Right lung (tissue), 5 donors: ENCODE measurements around the gene CGNL1. TPM values are rescaled to one million over a fixed set of nuclear protein-coding genes. Genes with fewer than 3 reads are reported as not detected.

Experiments
- DNase-seq, 2 donors: peaks; one replicate each; pipeline ENCODE4 v3.0.0-alpha.2; 2013
- polyA plus RNA-seq, 5 donors: library from polyadenylated mRNA; unstranded; fragments of 120-200 nt; gene quantifications; one replicate each; pipeline versions ENCODE4 v1.2.1 to v1.2.3, GENCODE V29; 2013; ENCODE audit warnings: inconsistent platforms in 1 of 5, low replicate concordance in 1 of 5; ENCODE audit not compliant: insufficient read length in 5 of 5, insufficient read depth in 1 of 5

CGNL1 gene
- polyA plus RNA-seq, 5 donors, result 20.9 to 39.8 (median 28.7) TPM

DNA sequence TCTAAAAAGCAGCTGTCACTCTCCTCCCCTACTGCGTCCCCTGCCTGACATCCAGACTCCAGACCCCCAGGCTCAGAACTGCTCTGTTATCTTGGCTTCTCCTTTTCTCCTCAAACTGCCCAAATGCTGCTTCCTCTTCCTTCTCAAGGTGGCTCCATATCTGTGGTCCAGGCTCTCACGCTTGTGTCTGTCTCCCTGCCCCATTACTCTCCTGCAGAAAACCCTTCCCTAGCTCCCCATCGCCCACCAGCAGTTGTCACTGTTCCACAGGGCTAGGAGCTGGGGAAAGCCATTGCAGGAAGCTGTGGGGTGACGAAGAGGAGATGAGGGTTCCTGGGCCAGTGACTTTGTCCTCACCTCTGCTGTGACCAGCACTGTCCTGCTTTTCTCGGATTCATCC lies 30.7 kb upstream of the CGNL1 start:
- no peak for DNase-seq

DNA sequence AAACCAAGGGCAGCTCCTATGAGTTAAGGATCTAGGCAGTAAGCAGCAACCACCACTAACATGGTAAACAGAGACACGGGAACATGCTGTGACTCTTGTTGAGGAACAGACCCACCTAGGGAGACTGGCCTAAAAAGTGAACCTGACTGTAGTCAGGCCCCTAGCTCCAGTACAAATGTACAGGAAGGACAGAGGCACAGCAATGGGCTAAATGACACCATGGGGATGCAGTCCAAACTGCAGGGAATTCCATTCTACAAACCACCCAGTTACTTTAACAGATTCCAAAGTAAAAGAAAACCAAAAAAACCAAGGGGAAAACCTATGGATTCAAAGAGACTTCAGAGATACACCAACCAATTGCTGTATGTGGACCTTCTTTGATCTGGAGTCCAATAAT lies 28.2 kb upstream of the CGNL1 start:
- no peak for DNase-seq

DNA sequence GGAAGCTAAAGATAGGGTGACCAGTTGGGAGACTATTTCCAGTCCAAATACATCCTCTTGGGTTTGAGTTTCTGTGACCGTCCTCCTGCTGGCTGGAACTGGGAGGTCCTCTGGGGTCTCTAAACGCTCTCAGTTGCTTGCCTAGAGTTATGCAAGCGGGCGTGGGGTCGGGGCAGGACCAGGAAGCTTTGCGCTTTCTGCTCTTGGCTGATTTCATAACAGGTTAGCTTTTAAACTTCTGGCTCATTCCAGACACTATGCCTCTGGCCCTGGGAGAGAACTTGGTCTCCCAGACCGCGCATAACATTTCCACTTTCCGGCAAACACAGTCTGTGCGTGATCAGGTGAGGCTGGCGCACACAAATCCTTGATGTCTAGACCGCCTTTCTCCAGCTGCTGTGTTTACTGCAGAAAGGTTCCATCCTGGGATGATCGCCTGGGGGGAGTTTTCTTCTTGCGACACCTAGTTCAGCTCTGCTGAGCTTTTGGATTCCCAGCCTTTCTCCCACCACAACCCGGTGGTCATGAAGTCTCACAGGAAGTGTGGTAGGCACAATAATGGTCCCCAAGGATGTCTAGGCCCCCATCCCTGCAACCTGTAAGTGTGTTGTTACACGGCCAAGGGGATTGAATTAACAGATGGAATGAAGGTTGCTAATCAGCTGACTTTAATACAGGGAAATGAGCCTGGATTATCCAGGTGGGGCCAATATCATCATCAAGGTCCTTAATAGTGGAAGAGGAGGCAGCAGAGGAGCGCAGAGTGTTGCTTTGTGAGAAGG lies 23.6 kb upstream of the CGNL1 start:
- DNase-seq, result no peak

GRCh38 chr15:57353317-57353804 lies 22.9 kb upstream of the CGNL1 start:
- DNase-seq, result no peak

DNA sequence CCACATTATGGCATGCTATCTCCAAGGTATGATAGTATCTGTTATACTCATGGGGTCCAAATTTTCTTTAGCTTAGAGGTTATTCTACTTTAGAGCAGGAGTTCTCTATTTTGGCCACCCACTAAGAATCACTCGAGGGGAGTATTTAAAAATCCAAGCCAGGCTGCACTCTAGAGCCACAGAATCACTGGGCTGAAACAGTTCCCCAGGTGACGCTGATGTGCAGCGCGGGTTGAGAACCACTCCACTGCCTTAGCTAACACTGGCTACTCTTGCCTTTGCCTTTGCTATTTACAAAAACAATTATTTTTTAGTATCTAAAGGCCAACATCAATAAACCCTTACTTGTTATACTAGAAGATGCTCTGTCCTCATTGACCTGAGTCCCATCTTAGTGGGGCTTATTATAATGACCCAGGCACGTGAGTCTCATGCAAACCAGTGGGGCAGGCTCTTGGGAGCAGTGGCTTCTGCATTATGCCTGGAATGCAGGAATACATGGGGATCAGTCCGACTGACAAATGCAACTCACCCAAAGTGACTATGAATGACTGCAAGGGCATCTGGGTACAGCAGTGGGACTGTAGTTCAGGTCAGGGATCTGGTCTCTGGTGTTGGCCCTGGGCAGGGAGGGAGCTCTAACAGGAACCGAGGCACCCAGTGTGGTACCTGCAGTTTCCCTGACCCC lies 21.7 kb upstream of the CGNL1 start:
- no peak for DNase-seq

DNA sequence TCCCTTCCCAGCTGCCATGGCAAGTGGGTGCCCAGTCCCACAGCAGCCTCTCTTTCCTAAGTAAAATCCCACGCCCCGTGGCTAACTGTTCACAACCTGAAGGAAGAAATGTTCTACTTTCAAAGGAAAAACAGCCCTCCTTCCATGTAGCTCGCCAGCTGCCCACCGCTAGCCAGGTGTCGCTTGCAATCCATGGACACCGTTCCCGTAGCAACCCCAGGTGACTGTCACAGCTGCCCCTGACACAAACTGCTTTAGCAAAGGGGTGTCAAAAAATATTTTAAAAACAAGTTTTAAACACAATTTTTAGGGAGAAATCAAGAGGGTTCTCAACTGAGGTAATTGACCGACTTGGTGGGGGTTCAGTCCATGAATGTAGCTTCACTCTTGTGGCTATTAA lies 21.0 kb upstream of the CGNL1 start:
- DNase-seq, result no peak

DNA sequence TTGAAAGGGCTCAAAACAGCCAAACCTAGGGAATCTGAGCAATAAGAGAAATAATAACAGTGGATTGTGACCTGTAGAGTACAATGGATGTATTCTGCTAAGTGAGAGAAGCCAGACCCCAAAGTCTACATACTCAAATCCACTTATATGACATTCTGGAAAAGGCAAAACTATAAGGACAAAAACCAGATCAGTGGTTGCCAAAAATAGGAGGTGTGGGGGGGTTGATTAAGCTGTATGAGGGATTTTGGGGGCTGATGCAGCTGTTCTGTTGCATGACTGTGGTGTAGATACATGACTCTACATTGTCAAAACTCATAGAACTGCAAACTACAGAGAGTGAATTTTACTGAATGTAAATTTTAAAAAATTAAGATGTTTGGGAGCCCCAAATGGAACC lies 20.1 kb upstream of the CGNL1 start:
- DNase-seq, result no peak

DNA sequence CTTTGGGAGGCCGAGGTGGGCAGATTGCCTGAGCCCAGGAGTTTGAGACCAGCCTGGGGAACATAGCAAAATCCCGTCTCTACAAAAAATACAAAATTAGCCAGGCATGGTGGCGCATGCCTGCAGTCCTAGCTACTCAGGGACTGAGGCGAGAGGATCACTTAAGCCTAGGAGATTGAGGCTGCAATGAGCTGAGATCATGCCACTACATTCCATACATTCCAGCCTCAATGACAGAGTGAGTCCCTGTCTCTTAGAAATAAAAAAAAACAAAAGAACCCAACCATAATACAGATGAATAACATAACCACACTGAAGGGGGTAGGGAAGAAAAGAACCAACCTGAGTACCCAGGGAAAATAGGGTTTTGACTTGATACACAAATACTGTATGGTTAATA lies 19.7 kb upstream of the CGNL1 start:
- DNase-seq, result no peak

GRCh38 chr15:57357799-57358198 lies 18.5 kb upstream of the CGNL1 start:
- DNase-seq, result no peak

DNA sequence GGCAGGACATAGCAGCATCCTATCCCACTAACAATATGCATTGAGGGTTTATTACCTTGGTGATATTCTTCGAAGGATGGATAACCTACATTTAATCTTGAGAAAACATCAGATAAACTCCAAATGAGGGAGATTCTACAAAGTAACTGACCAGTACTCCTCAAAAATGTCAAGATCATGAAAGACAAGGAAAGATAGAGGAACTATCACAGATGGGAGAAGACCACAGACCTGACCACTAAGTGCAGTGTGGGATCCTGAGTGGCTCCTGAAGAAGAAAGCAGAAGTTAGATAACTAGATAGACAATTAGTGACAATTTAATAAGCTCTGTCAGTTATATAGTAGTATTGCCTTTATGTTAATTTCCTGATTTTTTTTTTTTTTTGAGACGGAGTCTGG lies 17.7 kb upstream of the CGNL1 start:
- DNase-seq, result no peak

- DNase-seq, result no peak
Measured at GRCh38 chr15:57363661-57364060, 12.6 kb upstream of the CGNL1 start.

DNA sequence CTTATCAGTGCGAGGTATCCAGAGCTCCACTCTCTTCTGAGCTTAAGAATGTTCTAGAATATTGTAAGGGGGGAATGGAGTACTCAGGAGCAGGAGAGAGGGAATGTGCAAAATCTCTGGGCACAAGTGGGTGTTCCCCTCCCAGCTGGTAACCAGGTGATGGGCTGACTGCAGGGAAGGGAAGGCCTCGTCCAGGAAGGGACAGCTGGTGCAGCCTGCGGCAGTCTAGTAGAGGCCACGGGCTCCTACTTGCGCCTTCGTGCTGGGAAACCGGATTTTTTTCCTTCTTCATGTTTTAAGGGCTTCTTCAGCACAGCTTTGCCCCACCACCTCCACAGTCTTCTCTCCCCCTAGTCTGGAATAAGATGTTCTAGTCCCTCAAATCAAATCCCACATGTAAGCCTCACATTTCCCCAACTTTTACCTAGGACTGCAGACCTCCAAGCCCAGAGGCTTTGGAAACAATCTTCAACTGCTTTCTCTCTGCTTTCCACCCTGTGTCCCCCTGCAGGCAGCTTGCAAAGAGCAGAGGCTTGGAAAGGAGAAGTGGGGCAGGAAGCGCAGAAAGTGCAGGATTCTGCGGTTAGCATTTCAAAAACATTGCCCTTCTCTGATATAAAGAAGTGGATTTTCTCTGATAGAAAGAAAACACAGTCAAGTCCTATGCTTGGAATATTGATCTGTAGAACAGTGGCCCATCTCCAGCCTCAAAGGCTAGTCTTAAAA lies 11.9 kb upstream of the CGNL1 start:
- no peak for DNase-seq

DNA sequence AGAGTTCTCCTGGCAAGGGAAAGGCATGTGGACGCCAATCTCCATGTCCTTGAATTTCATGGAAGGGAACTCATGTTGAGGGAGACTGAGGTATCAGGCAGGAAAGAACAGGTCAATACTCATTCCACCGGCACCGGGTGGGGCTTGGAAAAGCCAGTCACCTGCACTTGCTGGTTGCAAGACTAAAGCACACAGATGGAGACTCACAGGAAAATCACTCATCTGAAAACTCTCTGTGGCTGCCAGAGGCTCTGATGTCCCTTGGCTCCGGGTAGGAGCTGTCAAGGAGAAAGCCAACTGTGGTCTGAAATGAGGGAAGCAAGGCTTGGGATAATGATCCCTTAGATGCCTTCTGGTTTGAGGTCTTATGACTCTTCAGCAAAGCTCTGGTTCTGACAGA lies 8.7 kb upstream of the CGNL1 start:
- DNase-seq, result no peak

DNA sequence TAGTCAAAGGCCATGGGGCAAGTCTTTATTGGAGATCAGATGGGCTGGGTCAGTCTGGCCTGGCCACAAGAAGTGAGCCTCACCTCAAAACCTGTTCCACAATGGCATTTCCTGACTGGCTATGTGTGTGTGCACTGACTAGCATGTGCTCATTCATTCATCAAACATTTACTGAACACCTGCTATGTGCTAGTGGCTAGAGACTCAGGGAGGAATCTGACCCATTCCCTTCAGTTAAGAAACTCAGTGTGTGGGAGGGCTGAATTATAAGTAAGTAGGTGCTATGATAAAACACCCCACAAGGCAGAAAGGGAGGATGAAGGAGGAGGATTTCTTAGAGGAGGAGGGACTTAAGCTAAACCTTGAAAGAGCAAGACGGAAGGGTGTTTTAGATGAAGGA lies 5.4 kb upstream of the CGNL1 start:
- DNase-seq, result no peak

- no peak for DNase-seq
Measured at GRCh38 chr15:57373251-57373881, 2.9 kb upstream of the CGNL1 start.

DNA sequence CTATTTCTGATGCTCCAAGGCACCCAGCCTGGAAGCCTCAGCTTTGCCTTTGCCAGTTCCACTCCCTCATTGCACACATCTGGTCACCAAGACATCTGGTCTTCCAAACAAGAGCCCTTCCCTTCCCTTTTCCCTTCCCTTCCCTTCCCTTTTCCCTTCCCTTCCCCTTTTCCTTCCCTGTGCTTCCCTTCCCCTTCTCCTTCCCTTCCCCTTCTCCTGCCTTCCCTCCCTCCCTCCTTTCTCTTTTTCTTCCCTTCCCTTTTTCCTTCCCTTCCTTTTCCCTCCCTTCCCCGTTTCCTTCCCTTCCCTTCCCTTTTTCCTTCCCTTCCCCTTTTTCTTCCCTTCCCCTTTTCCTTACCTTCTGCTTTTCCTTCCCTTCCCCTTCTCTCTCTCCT lies 2.4 kb upstream of the CGNL1 start:
- no peak for DNase-seq

- peak; percentile 49 to 57 for DNase-seq
Measured at GRCh38 chr15:57376696-57377477, 582 bp downstream of the CGNL1 start.

GRCh38 chr15:57377478-57377847 lies 1.2 kb downstream of the CGNL1 start:
- DNase-seq, result no peak

DNA sequence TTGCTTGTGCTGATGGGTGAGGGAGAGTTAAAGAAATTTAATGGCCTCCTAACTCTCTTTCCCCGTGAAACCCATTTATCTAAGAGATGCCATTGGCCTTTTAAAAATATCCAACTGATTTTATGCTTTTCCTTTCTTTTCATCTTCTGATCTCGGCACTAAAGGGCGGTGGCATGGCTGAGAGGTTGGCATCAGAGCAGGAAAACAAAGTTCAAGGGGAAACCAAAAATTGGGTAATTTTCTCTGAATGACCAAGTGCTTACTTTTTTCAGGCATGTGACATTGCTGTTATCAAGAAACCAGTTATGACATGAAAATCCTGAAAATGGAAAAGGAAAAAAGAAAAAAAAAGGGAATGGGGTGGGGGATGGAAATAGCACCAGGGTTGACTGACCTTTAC lies 3.2 kb downstream of the CGNL1 start:
- no peak for DNase-seq

DNA sequence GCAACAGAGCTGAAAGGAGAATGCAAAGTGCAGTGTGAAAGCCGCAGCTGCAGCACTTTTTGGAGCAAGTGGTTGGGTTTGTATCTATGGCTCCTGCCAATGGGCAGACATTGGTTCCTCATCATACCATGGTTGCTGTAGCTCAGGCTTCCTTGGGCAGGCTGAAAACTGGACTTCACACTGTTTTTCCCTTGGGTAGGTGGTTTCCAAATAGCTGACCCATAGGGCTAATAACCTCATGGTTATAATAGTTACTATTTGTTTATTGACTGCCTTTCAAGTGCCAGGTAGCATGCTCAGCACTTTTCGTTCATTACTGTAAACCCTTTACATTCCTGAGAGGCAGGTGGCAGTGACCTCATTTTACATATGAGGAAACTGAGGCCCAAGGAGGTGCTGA lies 4.5 kb downstream of the CGNL1 start:
- no peak for DNase-seq

DNA sequence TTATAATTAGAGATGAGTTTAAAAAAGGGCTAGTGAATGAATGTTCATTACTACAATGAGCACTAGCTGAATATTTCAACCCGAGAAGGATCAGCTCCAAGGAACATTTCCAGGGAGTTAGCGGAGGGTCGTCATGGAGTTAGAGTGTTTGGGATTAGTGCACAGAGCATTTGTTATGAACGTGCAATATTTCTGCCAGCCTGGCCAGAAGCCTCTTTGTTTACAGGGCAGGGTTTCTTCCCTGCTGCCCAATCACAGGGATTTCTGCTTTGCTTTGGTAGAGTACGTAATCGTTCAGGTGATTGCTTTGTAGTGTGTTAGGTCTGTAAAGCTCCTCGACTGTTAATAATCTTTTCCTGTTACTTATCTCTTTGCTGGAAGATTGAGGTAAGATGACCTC lies 5.9 kb downstream of the CGNL1 start:
- no peak for DNase-seq

DNA sequence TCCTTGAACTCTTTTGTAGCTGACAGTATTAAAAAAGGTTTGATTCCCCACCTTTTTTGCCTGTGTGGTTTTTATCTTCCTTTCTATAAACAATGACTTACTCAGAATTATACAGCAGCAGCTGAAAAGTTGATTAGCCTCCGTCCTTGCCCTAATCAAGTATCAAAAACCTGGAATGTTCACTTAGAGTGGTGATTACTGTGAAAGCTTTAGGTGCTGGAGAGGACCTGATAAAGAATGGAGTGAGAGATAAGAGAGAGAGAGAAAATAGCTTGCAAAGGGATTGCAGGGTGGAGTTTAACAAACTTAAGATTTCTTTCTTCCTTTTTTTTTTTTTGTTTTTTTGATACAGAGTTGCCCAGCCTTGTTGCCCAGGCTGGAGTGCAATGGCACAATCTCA lies 6.7 kb downstream of the CGNL1 start:
- DNase-seq, result no peak
